ENCODE measurements around the gene PTPRA. TPM values are rescaled to one million over a fixed set of nuclear protein-coding genes. Genes with fewer than 3 reads are reported as not detected.

Gene PTPRA
- total and polyA plus RNA-seq, 10 of the 15 experiments (the other 5 are each of a cell fraction or from before 2014, with no cell fraction given): 3.9 to 62.1 (median 34.6) TPM

DNA sequence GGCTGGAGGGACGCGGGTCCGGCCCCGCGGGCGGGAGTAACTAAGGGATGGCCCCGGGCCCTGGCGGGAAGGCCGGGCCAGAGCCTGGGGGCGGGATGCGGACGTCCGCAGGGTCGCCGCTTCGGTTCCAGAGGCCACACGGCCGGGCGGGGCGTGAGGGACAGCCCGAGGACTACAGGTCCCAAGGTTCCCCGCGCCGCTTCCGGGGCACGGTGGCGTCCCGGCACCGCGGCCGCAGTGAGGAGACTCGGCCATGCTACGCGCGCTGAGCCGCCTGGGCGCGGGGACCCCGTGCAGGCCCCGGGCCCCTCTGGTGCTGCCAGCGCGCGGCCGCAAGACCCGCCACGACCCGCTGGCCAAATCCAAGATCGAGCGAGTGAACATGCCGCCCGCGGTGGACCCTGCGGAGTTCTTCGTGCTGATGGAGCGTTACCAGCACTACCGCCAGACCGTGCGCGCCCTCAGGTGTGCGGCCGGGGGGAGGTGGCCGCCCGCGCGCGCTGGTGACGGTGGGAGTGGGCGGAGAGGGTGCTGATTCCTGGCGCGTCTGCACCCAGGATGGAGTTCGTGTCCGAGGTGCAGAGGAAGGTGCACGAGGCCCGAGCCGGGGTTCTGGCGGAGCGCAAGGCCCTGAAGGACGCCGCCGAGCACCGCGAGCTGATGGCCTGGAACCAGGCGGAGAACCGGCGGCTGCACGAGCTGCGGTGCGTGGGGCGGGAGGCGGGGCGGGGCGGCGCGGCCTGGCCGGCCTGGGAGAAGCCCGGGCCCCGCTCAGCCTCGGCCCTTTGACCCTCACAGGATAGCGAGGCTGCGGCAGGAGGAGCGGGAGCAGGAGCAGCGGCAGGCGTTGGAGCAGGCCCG lies 172.8 kb downstream of the PTPRA start, which contains the start of gene MRPS26:
MRPS26 (plus strand) TSS at position 237 of the 861 bp plus-strand sequence; CDS start at position 254, 17 bp downstream.
- Histone ChIP-seq H3K4me1 (ENCODE audit: control insufficient read depth, insufficient read depth, low read length) (no peaks in the 10 kb centered on the region; the same call in 1 of the 2 replicates), H3K9me3 (replicated peaks; ENCODE audit: control insufficient read depth, insufficient read depth, low read length) (no peaks in the 10 kb centered on the region), H3K9ac (ENCODE audit: control insufficient read depth, insufficient read depth, low read length) (peak within 1 kb of the TSS; percentile 65), H3K79me2 (ENCODE audit: control insufficient read depth, insufficient read depth, low read length) (peaks cover 13% of the 10 kb centered on the region), H3K4me2 (ENCODE audit: control insufficient read depth, insufficient read depth) (peak within 1 kb of the TSS; percentile 70), H3K36me3 (ENCODE audit: control insufficient read depth in 2 of 2, insufficient read depth in 2 of 2, low read length in 1 of 2) (peaks cover 4 to 6% of the 10 kb centered on the region in 2 experiments; a peak in 2 of 4 replicates), H4K20me1 (ENCODE audit: control insufficient read depth, insufficient read depth) (no peaks in the 10 kb centered on the region), H3K4me3 (peak within 1 kb of the TSS; percentile 80), H2AFZ (ENCODE audit: control insufficient read depth, low read depth, low read length) (peak within 1 kb of the TSS; percentile 94), H3K27me3 (replicated peaks in 1 of 2; ENCODE audit: control insufficient read depth in 2 of 2, insufficient read depth in 2 of 2, low read length in 1 of 2) (no peaks in the 10 kb centered on the region), H3K27ac (ENCODE audit: control insufficient read depth, insufficient read depth) (peak within 1 kb of the TSS; percentile 87)
- ChIA-PET SMC1A (ENCODE audit: uncharacterized antibody, unreplicated experiment) (interaction anchor here (0.6 to 0.9 kb wide), 2 partner anchors 46 to 163 kb away, joined by 3 read pairs; no protein-coding TSS in a partner anchor), POLR2A (interaction anchor here (1.8 kb wide), 1 partner anchor 115 kb away, joined by 13 read pairs; no protein-coding TSS in a partner anchor), RAD21 (ENCODE audit: unreplicated experiment) (interaction anchor here (1.0 kb wide), 1 partner anchor 8 kb away, joined by 4 read pairs; no protein-coding TSS in a partner anchor), CTCF (interaction anchor here (0.6 to 0.9 kb wide), 2 partner anchors 7 to 174 kb away, joined by 4 read pairs; no protein-coding TSS in a partner anchor)
- peak; percentile 74 for FAIRE-seq
- intact Hi-C loops (cut with micrococcal nuclease; ENCODE audit: unreplicated experiment): loop anchor here (10.0 kb wide), 1 partner anchor 159 kb away; the partner anchor contains the start of genes DDRGK1 and ITPA
- ATAC-seq: peak; percentile 97
- BruUV-seq (replicated peaks): no TSS peak
- DNase-seq (ENCODE audit: low read depth, low spot score): no peak
- in situ Hi-C loops (cut with MboI): no loop called here
- under 1% methylated on average over 92 of the region's 104 CpGs for WGBS (ENCODE audit: insufficient coverage, insufficient replicate concordance, low lambda C conversion rate, missing lambda C conversion rate)
- TF ChIP-seq, protein P1, sequence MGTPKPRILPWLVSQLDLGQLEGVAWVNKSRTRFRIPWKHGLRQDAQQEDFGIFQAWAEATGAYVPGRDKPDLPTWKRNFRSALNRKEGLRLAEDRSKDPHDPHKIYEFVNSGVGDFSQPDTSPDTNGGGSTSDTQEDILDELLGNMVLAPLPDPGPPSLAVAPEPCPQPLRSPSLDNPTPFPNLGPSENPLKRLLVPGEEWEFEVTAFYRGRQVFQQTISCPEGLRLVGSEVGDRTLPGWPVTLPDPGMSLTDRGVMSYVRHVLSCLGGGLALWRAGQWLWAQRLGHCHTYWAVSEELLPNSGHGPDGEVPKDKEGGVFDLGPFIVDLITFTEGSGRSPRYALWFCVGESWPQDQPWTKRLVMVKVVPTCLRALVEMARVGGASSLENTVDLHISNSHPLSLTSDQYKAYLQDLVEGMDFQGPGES (IDR thresholded peaks at IDR 0.05): peak; percentile 7; the same call in 1 of the 2 replicates
- no peak for TF ChIP-seq CHD4 (IDR thresholded peaks at IDR 0.05)
- TF ChIP-seq TCF3 (IDR thresholded peaks at IDR 0.05; ENCODE audit: borderline replicate concordance, insufficient read depth, low read depth, low read length): 0 out of 2 replicates have a peak, but pooled peaks have one; percentile 27
- peak; percentile 82 for TF ChIP-seq YY1 (IDR thresholded peaks at IDR 0.05; ENCODE audit: low read depth, low read length)
- TF ChIP-seq, protein P2, sequence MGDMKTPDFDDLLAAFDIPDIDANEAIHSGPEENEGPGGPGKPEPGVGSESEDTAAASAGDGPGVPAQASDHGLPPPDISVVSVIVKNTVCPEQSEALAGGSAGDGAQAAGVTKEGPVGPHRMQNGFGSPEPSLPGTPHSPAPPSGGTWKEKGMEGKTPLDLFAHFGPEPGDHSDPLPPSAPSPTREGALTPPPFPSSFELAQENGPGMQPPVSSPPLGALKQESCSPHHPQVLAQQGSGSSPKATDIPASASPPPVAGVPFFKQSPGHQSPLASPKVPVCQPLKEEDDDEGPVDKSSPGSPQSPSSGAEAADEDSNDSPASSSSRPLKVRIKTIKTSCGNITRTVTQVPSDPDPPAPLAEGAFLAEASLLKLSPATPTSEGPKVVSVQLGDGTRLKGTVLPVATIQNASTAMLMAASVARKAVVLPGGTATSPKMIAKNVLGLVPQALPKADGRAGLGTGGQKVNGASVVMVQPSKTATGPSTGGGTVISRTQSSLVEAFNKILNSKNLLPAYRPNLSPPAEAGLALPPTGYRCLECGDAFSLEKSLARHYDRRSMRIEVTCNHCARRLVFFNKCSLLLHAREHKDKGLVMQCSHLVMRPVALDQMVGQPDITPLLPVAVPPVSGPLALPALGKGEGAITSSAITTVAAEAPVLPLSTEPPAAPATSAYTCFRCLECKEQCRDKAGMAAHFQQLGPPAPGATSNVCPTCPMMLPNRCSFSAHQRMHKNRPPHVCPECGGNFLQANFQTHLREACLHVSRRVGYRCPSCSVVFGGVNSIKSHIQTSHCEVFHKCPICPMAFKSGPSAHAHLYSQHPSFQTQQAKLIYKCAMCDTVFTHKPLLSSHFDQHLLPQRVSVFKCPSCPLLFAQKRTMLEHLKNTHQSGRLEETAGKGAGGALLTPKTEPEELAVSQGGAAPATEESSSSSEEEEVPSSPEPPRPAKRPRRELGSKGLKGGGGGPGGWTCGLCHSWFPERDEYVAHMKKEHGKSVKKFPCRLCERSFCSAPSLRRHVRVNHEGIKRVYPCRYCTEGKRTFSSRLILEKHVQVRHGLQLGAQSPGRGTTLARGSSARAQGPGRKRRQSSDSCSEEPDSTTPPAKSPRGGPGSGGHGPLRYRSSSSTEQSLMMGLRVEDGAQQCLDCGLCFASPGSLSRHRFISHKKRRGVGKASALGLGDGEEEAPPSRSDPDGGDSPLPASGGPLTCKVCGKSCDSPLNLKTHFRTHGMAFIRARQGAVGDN (IDR thresholded peaks at IDR 0.05): peak; percentile 55; the same call in 1 of the 2 replicates
- peak; percentile 76 for TF ChIP-seq GABPA (IDR thresholded peaks at IDR 0.05; ENCODE audit: low read depth)
- peak; percentile 60; the same call in 1 of the 2 replicates for TF ChIP-seq RB1 (IDR thresholded peaks at IDR 0.05; ENCODE audit: borderline replicate concordance)
- TF ChIP-seq RBBP5 (conservative IDR thresholded peaks at IDR 0.05): no peak
- TF ChIP-seq, protein P3, sequence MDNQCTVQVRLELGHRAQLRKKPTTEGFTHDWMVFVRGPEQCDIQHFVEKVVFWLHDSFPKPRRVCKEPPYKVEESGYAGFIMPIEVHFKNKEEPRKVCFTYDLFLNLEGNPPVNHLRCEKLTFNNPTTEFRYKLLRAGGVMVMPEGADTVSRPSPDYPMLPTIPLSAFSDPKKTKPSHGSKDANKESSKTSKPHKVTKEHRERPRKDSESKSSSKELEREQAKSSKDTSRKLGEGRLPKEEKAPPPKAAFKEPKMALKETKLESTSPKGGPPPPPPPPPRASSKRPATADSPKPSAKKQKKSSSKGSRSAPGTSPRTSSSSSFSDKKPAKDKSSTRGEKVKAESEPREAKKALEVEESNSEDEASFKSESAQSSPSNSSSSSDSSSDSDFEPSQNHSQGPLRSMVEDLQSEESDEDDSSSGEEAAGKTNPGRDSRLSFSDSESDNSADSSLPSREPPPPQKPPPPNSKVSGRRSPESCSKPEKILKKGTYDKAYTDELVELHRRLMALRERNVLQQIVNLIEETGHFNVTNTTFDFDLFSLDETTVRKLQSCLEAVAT (IDR thresholded peaks at IDR 0.05): no peak
- TF ChIP-seq, protein P4, sequence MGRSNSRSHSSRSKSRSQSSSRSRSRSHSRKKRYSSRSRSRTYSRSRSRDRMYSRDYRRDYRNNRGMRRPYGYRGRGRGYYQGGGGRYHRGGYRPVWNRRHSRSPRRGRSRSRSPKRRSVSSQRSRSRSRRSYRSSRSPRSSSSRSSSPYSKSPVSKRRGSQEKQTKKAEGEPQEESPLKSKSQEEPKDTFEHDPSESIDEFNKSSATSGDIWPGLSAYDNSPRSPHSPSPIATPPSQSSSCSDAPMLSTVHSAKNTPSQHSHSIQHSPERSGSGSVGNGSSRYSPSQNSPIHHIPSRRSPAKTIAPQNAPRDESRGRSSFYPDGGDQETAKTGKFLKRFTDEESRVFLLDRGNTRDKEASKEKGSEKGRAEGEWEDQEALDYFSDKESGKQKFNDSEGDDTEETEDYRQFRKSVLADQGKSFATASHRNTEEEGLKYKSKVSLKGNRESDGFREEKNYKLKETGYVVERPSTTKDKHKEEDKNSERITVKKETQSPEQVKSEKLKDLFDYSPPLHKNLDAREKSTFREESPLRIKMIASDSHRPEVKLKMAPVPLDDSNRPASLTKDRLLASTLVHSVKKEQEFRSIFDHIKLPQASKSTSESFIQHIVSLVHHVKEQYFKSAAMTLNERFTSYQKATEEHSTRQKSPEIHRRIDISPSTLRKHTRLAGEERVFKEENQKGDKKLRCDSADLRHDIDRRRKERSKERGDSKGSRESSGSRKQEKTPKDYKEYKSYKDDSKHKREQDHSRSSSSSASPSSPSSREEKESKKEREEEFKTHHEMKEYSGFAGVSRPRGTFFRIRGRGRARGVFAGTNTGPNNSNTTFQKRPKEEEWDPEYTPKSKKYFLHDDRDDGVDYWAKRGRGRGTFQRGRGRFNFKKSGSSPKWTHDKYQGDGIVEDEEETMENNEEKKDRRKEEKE (IDR thresholded peaks at IDR 0.05): no peak
- TF ChIP-seq KLF5 (IDR thresholded peaks at IDR 0.05; ENCODE audit: partially characterized antibody): no peak
- TF ChIP-seq BHLHE40 (IDR thresholded peaks at IDR 0.05; ENCODE audit: borderline replicate concordance in 1 of 2, low read depth in 2 of 2, low read length in 1 of 2): peak; percentile 10 to 81; a peak in 2 of 4 replicates
